Measurements from ENCODE around the gene PAK6. TPM values are rescaled to one million over a fixed set of nuclear protein-coding genes. Genes with fewer than 3 reads are reported as not detected.
A peak's percentile ranks its signal among the peaks of the same experiment; 100 is the strongest.

PAK6 gene
- total RNA-seq, 1 experiment from 2014 or later = not detected

DNA sequence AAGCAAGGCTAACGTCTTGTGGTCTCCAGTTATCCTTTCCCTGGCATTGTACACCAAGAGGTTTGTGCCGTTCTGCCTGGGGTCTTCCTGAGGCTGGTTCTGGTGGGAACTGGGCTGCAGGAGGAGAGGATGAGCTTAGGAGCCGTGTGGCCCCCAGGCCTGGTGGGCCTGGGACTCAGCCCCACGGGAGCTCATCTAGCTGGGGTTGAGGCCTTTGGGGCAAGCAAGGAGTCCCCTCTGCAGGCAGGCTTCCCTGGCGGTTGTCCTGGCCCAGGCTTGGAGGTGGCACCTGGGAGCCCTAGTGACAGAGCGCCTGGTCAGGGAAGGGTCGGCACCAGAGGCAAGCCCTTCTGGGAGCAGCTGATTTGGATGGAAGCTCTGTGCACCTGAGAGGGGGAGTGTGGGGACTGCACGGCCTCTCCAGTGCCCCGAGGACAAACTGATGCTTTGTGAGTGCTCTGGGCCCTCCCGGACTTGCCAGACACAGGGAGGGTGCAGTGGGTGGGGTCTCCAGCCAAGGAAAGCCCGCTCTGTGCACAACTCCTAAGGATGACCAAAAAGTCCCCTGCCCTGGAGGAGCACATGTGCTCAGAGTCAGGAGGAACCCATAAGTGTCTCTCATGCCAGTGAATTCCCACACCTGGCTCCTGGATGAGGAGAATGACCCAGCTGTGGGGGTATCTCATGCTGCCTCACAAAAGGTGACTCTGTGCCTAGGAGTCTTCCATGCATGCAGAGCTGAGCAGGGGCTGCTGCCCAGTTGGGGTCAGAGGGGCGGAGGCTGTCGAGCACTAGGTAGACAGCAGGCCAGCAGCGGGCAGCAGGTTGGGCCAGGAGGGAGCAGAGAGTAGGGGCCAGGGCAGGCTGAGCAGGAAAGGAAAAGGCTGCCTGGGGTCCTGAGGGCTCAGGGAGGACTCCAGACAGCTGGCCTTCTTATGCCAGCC, 2.7 kb downstream of the PAK6 start:
- DNase-seq (ENCODE audit: low spot score) = no peak

DNA sequence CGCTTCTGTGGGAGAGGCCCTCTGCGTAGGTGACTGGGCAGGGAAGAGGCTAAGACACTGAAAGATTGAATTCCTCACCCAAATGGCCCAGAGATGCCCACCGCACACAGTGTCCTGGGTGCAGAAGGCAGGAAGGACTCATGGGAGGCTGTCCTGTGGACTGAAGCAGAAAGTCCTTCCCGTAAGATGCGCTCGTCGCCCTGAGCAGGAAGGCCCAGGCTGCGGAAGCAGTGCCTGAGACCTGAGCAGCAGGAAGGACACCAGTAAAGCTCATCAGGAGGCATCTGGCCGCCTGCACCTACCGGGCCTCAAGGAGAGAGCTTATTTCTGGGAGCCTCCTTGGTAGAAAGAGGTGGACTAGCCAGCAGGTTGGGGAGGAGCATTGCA, 3.3 kb downstream of the PAK6 start:
- DNase-seq (ENCODE audit: low spot score) = no peak

DNA sequence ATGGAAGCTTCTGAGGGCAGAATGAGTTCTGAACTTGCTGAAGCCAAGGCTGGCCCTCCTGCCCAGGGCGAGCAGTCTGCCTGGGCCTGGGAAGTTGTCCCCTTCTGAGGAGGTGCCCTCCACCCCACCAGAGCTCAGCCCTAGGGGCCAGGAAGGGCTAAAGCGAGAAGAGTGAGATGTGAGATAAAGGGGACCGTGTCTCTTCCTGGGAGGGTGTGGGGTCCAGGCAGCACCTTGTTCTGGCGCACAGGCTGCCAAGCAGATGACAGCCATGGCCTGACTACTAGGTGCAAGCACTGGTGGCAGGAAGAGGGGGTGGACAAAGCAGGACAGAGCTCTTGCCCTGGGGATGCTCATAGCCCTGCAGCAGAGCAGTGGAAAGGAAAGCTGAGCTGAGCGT, 3.7 kb downstream of the PAK6 start:
- DNase-seq (ENCODE audit: low spot score) = no peak

DNA sequence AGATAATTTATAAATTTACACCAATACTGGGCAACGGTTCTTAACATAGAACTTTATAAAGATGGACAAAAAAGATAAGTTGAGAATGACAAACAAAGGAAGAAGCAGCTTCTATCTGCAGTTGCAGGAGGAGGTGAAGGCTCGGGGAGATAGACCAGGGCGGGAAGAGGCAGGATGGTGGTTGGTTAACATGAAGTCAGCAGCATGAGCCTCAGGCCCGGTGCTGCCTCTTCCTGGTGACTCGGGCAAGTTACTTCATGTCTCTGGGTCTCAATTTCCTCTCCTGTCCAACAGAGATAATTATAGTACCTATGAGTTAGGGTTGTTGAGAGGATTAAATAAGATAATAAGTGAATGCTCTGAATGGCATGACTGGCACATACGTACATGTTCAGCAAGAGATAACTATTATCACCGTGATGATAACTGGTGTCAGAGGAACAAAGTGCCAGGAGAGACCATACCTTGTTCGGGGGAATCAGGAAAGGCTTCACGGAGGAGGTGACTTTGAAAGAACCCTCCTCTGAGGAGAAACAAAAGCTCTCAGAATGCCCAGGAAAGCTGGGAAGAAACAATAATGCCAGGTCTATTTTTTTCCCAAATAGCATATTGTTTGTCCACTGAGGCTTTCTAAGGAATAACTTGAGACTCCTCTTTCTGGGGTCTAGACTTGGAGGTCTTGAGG, 4.4 kb downstream of the PAK6 start:
- no peak for DNase-seq (ENCODE audit: low spot score)

DNA sequence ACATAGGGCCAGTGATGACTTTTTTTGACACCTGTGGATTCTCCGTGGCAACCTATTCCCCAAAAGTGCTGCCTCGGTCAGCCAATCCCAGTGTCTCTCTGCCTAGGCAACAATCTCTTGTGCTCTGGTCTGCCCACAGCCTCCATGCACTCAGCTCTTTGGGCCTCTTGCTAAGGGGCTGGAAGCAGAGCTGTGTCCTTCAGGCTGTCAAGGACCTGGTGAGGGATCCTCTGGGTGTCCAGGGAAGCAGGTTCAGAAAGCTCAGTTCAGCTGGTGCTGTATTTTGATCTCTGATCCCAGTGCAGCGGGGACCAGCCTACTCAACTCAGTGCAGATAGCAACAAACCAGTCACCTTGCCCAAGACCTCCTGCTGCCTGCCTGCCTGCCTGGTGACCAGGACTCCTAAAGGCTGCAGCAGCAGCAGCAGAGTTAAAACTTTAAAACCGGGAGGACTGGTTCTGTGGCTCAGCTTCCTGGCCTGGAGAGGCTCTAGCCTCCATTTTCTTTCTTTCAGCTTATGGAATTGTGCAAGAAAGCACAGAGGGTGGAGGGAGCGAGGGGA, 6.2 kb downstream of the PAK6 start:
- DNase-seq (ENCODE audit: low spot score) = no peak

DNA sequence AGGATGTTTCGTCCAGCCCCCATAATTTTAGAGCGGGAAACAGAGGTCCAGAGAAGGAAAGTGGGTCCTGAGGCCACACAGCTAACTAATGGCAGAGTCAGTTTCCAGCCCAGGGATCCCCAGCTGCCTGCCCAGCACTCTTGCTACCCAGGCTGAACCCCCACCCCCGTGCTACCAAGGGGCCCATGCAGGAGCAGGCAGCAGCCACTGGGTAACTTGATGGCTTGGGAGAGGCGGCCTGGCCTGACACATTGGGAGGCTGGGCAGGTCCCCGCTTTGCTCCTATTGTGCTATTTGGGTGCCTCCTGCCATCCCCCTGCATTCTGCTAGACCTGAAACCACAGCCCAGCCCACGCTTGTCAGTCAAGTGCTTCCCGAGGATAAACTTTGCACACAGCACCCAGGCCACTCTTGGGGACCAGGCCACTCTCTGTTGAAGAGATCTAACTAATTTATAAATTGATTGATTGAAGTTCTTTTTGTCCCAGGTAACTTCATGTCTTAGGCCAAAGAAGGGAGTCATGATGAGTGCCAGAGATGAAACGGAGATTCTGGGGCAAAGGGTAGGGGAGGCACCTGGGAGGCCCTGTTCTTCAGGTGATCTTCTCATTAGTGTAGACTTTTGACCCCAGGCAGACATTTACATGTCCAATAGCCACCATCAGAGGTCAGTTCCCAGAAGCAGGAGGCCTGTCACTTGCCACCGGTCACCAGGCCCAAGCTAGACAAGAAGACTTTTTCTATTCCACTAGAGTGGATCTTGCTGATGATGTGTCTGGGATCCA, 7.0 kb downstream of the PAK6 start:
- DNase-seq (ENCODE audit: low spot score) = no peak

DNA sequence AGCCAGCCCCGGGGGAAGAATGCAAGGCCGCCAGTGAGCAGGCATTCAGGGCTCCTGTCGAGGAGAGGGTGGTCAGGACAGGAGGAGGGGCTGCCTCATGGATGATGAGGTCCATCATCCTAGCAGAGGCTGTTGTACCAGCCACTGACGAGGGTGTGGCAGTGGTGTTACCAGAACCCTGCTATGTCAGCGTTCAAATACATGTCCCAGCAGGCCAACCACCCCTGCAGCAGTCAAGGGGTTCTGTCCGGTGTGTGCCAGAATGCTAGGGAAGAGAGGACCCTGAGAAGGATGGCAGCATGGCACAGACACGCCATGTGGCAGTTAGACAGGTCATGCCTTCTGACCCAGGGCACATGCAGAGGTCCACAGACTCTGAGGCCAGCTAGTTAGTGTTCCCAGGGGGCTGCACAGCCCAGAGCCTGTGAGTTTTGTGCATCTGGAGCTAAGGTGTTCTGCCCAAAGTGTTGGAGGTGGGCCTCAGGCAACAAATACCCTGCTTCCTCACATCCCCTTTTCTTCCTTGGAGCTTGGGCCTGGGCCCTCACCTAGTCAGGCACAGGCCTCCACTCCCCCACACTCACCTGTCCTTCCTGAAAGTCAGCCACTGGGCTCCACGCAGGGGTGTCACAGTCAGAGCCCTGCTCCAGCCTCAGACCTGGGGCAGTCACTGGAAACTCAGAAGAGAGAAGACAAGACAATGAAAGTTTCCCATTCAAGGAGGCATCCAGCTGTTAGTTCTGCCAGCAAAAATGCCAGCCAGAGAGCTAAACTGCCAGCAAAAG, 7.8 kb downstream of the PAK6 start:
- DNase-seq (ENCODE audit: low spot score) = no peak

DNA sequence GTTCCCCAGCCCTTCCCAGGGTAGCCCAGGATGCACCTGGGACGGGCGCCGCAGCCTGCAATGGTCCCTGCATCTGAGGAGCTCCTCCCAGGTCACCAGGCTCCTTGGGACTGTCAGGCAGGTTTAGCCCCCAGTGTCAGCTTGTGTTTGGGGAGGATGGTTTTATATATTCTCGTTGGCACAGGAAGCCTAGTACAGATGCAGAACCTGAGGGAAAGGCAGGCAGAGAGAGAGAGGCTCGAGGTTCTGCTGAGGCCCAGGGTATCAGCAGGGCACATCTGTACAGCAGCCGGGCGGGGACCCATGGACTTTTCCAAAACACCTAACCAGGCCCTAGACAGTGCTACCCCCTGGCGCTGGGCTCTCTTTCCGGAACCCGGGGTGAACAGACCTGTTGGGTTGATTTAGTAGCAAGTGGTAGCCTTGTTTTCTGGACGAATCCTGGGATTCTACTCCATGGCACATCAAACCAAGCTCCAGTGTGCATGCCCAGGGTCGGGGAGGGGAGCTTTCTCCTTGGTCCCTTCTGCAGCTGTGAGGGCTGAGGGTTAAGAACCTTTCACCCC, 8.6 kb downstream of the PAK6 start:
- no peak for DNase-seq (ENCODE audit: low spot score)

DNA sequence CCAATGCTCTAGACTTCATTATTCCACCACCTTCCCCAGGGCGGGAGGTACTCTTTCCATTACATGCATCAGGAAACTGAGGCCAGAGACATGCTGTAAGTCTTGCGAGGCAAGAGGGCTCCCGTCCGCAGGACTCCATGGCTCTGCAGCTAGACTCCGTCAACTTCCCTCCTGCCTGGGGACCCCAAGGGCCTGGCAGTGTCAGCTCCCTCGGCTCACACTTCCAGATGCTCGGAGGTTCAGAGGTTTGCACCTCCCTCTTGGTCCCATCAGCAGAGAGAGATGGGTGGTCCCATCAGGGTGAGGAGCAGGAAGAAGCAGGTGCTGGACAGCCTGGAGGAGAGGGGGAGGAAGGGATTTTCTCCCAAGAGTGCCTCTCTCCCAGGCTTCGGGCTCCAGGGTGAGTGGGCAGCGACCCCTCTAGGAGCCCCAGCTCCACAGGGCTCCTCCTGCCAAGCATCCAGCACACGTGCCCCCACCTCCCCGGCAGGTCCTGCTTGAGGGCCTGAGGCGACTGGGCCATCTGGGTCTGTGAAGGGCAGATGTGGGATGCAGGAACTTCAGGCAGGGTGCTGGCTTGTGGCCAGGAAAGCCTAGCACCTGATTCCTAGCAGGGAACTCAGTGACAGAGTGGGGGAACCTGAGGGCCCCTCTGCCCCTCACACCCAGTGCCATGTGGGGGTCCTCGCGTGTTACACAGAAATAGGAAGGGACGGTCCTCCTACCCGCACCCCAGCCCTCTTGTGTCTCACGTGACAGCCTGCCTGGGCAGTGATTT, 9.3 kb downstream of the PAK6 start:
- no peak for DNase-seq (ENCODE audit: low spot score)

DNA sequence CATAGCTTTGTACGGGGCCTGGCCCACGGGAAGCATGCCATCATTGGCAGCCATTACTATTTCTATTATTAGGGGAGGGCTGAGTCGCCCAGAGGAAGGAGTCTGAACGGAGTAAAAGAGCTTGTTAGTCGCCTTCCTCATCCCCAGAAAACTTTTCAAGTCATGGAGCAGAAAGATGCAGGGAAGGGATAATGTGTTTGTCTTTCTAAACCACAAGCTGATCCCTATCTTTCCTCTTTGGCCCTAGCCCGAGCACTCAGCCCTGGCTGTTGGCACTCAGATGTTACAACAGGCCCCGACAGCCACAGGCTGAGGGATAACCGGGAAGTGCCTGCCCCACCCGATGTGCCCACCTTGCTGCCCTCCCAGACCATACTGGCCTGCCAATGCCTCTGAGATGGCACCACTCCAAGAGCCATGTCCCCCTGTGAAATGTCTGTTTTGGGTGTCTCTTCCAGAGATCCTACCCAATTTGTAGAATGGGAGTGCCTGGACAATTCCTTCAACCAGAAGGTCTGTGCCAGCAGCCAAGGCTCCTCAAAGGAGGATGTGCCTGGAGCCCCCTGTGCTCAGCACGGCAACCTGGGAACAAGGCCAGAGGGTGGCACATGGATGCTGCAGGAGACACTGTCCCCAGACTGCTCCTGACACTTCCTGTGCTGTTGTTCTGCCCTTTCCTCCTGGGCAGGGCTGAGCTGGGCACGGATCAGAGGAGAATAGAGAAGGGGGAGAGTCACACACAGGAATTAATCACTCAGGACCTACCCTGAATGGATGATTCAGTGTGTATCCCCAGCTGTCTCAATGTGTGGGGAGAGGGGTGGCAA, 10.8 kb downstream of the PAK6 start:
- peak; percentile 59 for DNase-seq (ENCODE audit: low spot score)

DNA sequence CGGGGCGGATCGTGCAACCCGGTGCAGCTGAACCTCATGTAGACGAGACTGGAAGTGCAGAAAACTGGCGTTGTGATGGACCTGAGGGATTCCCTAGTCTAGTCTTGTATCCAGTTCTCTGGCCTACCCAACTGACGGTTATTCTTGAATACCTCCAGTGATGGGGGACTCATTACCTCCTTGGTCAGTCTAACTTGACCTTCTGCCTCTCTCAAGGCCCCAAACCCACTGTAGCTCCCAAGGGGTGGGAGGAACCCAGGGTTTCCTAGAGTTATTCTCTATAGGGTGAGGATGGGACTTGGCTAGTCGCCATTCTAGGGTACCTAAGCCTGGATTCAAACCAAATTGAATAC, 11.4 kb downstream of the PAK6 start:
- DNase-seq (ENCODE audit: low spot score) = no peak

DNA sequence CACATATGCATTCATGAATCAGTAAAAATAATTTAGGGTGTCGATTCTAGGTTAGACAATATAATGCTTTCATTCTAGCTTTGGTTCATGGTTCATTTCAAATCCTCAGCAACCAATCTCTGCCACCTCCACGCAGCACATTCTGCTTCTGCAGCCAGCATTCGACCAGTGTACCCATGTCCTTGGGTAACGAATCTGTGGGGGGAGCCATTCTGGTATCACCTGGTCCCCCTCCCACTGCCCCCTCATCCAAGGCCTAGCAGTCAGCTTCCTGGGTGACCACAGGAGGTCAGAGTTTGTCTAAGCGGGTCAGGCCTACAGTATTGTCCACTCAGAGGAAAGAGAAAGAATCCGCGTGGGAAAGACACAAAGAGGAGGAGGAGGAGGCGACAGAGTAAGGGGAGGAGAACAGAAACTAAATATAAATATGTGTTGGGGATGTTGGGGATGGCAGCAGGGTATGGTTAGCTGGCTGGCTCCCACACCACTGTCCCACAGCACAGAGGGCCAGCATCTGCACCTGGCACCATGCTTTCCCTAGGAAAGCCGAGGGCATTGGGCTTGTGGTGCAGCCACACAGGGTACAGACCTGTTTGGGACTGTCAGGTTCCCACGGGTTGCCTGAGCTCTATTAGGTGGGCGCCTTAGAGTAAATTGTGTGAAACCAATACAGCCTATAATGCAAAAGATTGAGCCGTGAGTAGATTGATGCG, 12.1 kb downstream of the PAK6 start:
- no peak for DNase-seq (ENCODE audit: low spot score)

DNA sequence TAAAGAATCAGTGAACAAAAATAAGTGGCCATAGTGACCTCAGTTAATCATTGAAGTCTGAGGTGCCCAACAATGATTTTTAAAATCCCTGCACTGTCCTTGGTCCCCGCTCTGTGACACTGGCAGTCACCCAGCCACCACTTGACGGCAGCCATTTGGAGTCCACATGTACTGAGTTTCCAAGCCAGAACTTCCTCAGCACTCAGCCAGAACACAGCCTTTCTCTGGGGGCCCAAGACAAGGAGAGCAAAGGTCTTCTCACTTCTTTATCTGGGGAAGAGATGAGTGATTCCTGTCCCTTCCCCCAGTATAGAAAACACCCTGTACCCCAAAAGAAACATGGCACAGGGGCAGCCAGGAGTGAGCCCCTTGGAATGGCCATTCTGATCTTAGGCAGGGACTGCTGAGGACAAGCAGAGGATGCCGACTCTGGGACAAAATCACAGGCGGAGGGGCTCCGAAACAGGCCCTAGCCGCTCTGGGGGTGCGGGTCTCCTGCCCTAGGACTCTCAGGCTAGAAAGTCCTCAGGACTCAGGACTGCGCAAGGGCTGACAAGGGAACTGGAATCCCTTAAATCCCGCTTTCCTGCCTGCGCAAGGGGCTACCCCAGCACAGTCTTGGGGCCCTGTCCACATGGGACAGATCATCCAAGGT, 12.8 kb downstream of the PAK6 start:
- no peak for DNase-seq (ENCODE audit: low spot score)

DNA sequence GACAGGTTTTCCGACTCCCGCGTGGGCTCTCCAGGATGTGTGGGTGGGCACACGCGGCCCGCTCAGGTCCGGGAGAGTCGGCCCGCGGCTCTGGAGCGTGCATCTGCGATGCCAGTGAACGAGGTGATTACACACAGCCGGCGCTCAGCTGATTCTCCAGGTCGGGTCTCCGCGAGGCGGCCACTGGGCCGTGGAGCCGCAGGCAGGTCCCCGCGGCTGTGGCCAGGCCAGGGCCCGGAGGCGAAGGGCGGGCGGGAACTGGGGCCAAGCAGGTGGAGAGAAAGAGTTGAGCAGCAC, 13.2 kb downstream of the PAK6 start:
- DNase-seq (ENCODE audit: low spot score) = no peak

DNA sequence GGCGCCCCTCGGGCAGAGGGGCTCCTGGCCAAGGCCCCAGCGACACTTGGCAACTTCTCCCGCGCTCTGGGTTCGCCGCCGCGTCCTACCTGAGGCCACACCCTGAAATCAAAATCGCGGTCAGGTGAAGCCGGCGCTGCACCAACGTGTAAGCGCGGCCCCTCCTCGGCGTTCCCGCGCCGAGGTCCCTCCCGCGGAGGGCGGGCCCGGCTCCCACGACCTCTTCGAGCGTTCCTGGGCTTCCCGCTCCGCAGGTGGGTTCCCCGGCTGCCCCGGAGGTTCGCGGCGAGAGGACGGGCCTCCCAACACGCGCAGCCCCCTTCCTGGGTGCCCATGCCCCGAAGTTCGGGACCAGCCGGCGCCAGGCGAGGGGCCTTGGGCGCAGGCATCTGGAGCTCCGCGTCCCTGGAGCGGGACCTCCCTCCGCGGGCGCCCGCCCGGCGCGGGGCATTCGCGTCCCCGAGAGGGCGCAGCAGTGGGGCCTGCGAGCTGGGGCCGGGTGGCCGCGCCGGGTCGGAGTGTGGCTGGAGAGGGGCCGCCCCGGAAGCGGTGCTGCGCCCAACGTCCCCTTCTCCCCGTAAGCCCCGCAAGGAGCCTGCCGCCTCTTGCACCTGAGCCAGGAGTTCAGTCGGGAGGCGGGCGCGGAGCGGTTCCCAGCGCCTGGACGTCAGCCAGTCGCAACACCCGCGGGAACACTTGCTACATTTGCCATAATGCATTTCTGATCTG, 13.7 kb downstream of the PAK6 start:
- no peak for DNase-seq (ENCODE audit: low spot score)

DNA sequence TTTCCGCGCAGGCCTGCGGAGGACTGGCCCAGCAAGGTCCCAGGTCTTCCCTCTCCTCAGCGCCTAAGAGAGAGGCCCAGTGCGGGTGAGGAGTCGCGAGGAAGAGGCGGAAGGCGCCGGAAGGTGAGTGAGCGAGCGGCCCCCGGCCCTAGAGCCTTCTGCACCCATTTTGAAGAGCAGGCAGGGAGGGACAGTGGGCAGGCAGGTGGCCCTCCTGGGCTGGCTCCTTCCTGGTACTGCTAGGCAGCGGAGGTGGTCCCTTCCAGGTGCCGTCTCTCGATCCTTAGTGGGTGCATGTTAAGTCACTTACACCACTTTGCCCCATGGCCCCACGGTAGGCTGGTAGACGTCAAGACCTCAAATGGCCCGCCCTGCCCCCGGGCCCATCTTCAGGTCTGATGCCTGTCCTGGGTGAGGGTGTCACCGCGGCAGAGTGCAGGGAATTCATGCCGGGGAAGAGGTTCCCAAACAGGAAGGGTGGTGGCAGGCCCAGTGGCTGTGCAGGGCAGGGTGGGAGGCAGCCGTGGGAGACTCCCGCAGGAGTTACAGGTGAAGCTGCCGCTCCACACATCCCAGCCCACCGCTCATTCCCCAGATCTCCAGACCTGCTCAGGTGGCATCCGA, 14.4 kb downstream of the PAK6 start:
- no peak for DNase-seq (ENCODE audit: low spot score)

DNA sequence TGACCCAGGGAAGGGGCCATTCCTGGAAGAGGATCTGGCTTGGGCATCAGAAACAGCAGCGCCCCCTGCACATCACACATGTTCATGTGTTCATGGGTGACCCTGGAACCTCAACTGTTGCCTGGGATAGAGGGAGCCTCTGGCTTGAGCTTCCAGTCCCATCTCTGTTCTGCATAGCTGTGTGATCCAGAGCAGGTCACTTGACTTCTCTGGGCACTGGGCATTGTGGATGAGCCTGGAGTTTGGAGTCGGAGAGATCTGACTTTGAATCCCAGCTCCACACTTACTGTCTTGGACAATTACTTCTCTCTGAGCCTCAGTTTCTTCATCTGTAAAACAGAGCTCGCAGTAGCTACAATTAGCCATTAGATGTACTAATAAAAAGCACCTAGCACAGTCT, 15.6 kb downstream of the PAK6 start:
- DNase-seq (ENCODE audit: low spot score) = no peak
